ENCODE data around the gene PCDHA3. TPM values are rescaled to one million over a fixed set of nuclear protein-coding genes. Genes with fewer than 3 reads are reported as not detected.
"Not testable (repeated sequence)": the region's sequence is repeated elsewhere in the genome, so short reads cannot be mapped to it uniquely, and the experiment has no call there.

Gene PCDHA3
- total and polyA plus RNA-seq, 4 donors: 0.07 to 0.74 (median 0.26) TPM

- ATAC-seq (ENCODE audit: insufficient read depth, low FRiP score): no peak
- Histone ChIP-seq H3K9me3 (ENCODE audit: control insufficient read depth in 4 of 4, insufficient read depth in 3 of 4, low read length in 3 of 4) (peaks cover 0 to 25% (median 13%) of the 10 kb centered on the region in 4 donors), H3K36me3 (ENCODE audit: control insufficient read depth in 4 of 4, insufficient read depth in 4 of 4, low read length in 4 of 4) (no peaks in the 10 kb centered on the region), H3K4me1 (ENCODE audit: control insufficient read depth in 5 of 5, insufficient read depth in 5 of 5, low read length in 5 of 5) (no peaks in the 10 kb centered on the region), H3K27ac (ENCODE audit: low read depth in 1 of 2, low read length in 1 of 2) (no peak overlapping the region), H3K9ac (ENCODE audit: insufficient read depth in 1 of 2, low read length in 2 of 2) (no peak overlapping the region), H3K27me3 (ENCODE audit: control insufficient read depth in 3 of 3, insufficient read depth in 3 of 3, low read length in 2 of 3) (peaks cover 0 to 3% (median 0%) of the 10 kb centered on the region in 3 donors), H3K4me3 (no peak overlapping the region)
- DNase-seq: no peak
- 55 to 64% methylated on average over 35 to 39 of the region's 39 CpGs for WGBS, 2 donors
- TF ChIP-seq, protein P1, sequence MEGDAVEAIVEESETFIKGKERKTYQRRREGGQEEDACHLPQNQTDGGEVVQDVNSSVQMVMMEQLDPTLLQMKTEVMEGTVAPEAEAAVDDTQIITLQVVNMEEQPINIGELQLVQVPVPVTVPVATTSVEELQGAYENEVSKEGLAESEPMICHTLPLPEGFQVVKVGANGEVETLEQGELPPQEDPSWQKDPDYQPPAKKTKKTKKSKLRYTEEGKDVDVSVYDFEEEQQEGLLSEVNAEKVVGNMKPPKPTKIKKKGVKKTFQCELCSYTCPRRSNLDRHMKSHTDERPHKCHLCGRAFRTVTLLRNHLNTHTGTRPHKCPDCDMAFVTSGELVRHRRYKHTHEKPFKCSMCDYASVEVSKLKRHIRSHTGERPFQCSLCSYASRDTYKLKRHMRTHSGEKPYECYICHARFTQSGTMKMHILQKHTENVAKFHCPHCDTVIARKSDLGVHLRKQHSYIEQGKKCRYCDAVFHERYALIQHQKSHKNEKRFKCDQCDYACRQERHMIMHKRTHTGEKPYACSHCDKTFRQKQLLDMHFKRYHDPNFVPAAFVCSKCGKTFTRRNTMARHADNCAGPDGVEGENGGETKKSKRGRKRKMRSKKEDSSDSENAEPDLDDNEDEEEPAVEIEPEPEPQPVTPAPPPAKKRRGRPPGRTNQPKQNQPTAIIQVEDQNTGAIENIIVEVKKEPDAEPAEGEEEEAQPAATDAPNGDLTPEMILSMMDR (IDR thresholded peaks at IDR 0.05; ENCODE audit: control extremely low read depth, extremely low read depth): no peak
Observed at GRCh38 chr5:140796718-140797095, 4.2 kb upstream of the PCDHA3 start.

DNA sequence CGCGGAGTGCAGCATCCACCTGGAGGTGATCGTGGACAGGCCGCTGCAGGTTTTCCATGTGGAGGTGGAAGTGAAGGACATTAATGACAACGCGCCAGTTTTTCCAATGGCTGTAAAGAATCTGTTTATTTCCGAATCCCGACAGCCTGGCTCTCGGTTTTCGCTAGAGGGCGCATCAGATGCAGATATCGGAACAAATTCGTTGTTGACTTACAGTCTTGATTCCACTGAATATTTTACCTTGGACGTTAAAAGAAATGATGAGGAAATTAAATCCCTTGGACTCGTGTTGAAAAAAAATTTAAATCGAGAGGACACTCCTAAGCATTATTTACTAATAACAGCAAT, 611 bp downstream of the PCDHA3 start:
- Histone ChIP-seq H3K9ac (ENCODE audit: insufficient read depth in 1 of 2, low read length in 2 of 2) (no peak overlapping the region), H3K9me3 (ENCODE audit: control insufficient read depth in 4 of 4, insufficient read depth in 3 of 4, low read length in 3 of 4) (peaks cover 0 to 26% (median 0%) of the 10 kb centered on the region in 4 donors), H3K4me3 (no peak overlapping the region), H3K4me1 (ENCODE audit: control insufficient read depth in 5 of 5, insufficient read depth in 5 of 5, low read length in 5 of 5) (peaks cover 0 to 2% (median 0%) of the 10 kb centered on the region in 5 donors), H3K27me3 (ENCODE audit: control insufficient read depth in 3 of 3, insufficient read depth in 3 of 3, low read length in 2 of 3) (no peaks in the 10 kb centered on the region), H3K36me3 (ENCODE audit: control insufficient read depth in 4 of 4, insufficient read depth in 4 of 4, low read length in 4 of 4) (no peaks in the 10 kb centered on the region), H3K27ac (ENCODE audit: low read depth in 1 of 2, low read length in 1 of 2) (no peak overlapping the region)
- TF ChIP-seq, protein P1 (IDR thresholded peaks at IDR 0.05; ENCODE audit: control extremely low read depth, extremely low read depth): no peak
- no peak for DNase-seq
- no peak for ATAC-seq (ENCODE audit: insufficient read depth, low FRiP score)
- 12 to 17% methylated on average over 16 of the region's 16 CpGs for WGBS, 2 donors

GRCh38 chr5:140802381-140802780, 1.5 kb downstream of the PCDHA3 start:
- H3K9ac ChIP-seq (ENCODE audit: insufficient read depth in 1 of 2, low read length in 2 of 2); H3K27me3 ChIP-seq (ENCODE audit: control insufficient read depth in 3 of 3, insufficient read depth in 3 of 3, low read length in 2 of 3); H3K4me1 ChIP-seq (ENCODE audit: control insufficient read depth in 5 of 5, insufficient read depth in 5 of 5, low read length in 5 of 5); DNase-seq; H3K4me3 ChIP-seq; ATAC-seq (ENCODE audit: insufficient read depth, low FRiP score); H3K27ac ChIP-seq (ENCODE audit: low read depth in 1 of 2, low read length in 1 of 2); H3K36me3 ChIP-seq (ENCODE audit: control insufficient read depth in 4 of 4, insufficient read depth in 4 of 4, low read length in 4 of 4): not testable (repeated sequence)
- H3K9me3 ChIP-seq (ENCODE audit: control insufficient read depth in 4 of 4, insufficient read depth in 3 of 4, low read length in 3 of 4): peaks cover 0 to 23% (median 0%) of the 10 kb centered on the region in 4 donors
- WGBS, 2 donors: 45 to 53% methylated on average over 45 of the region's 45 CpGs

GRCh38 chr5:140802781-140803271, 2.0 kb downstream of the PCDHA3 start:
- no peaks in the 10 kb centered on the region for H3K27me3 ChIP-seq (ENCODE audit: control insufficient read depth in 3 of 3, insufficient read depth in 3 of 3, low read length in 2 of 3)
- H3K4me3 ChIP-seq: no peak overlapping the region
- H3K9ac ChIP-seq (ENCODE audit: insufficient read depth in 1 of 2, low read length in 2 of 2): no peak overlapping the region
- H3K9me3 ChIP-seq (ENCODE audit: control insufficient read depth in 4 of 4, insufficient read depth in 3 of 4, low read length in 3 of 4): peaks cover 0 to 27% (median 1%) of the 10 kb centered on the region in 4 donors
- peaks cover 0 to 2% (median 0%) of the 10 kb centered on the region in 5 donors for H3K4me1 ChIP-seq (ENCODE audit: control insufficient read depth in 5 of 5, insufficient read depth in 5 of 5, low read length in 5 of 5)
- TF ChIP-seq, protein P1 (IDR thresholded peaks at IDR 0.05; ENCODE audit: control extremely low read depth, extremely low read depth): no peak
- DNase-seq (no peak), ATAC-seq (ENCODE audit: insufficient read depth, low FRiP score) (no peak)
- 43 to 51% methylated on average over 48 to 53 of the region's 53 CpGs for WGBS, 2 donors
- H3K27ac ChIP-seq (ENCODE audit: low read depth in 1 of 2, low read length in 1 of 2): no peak overlapping the region
- no peaks in the 10 kb centered on the region for H3K36me3 ChIP-seq (ENCODE audit: control insufficient read depth in 4 of 4, insufficient read depth in 4 of 4, low read length in 4 of 4)
